ENCODE measurements around the gene TMEM253.

TMEM253 gene

GRCh38 chr14:21090940-21091663, 9.8 kb upstream of the TMEM253 start:
- no peak for DNase-seq (ENCODE audit: low read depth)

- DNase-seq (ENCODE audit: low read depth) = no peak
Observed at GRCh38 chr14:21091821-21092272, 9.0 kb upstream of the TMEM253 start.

- no peak for DNase-seq (ENCODE audit: low read depth)
Observed at GRCh38 chr14:21092273-21093011, 8.4 kb upstream of the TMEM253 start.

- no peak for DNase-seq (ENCODE audit: low read depth)
Observed at GRCh38 chr14:21093018-21093417, 7.8 kb upstream of the TMEM253 start.

GRCh38 chr14:21093769-21094681, 6.8 kb upstream of the TMEM253 start:
- DNase-seq (ENCODE audit: low read depth) = no peak

GRCh38 chr14:21095430-21096205, 5.2 kb upstream of the TMEM253 start:
- no peak for DNase-seq (ENCODE audit: low read depth)

GRCh38 chr14:21096438-21096837, 4.4 kb upstream of the TMEM253 start:
- DNase-seq (ENCODE audit: low read depth) = no peak

GRCh38 chr14:21096978-21097635, 3.8 kb upstream of the TMEM253 start:
- no peak for DNase-seq (ENCODE audit: low read depth)

GRCh38 chr14:21097636-21098075, 3.2 kb upstream of the TMEM253 start:
- DNase-seq (ENCODE audit: low read depth) = no peak

GRCh38 chr14:21098076-21098891, 2.6 kb upstream of the TMEM253 start, which contains the start of gene ZNF219:
TSS of gene ZNF219 (minus strand) at chr14:21098655. CDS start at chr14:21093591, 5,064 bp downstream.
- no peak for DNase-seq (ENCODE audit: low read depth)

GRCh38 chr14:21098892-21099595, 1.8 kb upstream of the TMEM253 start:
- no peak for DNase-seq (ENCODE audit: low read depth)

GRCh38 chr14:21099596-21099985, 1.3 kb upstream of the TMEM253 start:
- DNase-seq (ENCODE audit: low read depth) = no peak

GRCh38 chr14:21101802-21102413, 1.0 kb downstream of the TMEM253 start:
- no peak for DNase-seq (ENCODE audit: low read depth)

- DNase-seq (ENCODE audit: low read depth) = no peak
Observed at GRCh38 chr14:21102521-21103410, 1.9 kb downstream of the TMEM253 start.

GRCh38 chr14:21103411-21103709, 2.5 kb downstream of the TMEM253 start:
- DNase-seq (ENCODE audit: low read depth) = no peak

- peak; percentile 94 for DNase-seq (ENCODE audit: low read depth)
Observed at GRCh38 chr14:21103710-21104447, 3.0 kb downstream of the TMEM253 start.

- DNase-seq (ENCODE audit: low read depth) = peak; percentile 54
Observed at GRCh38 chr14:21104448-21105060, 3.7 kb downstream of the TMEM253 start.

Measured in HS-27A (cell line).